NCI-H1930 (cell line): Measurements from ENCODE around the gene PRPF31.

Source experiments
- DNase-seq, 2 experiments: peaks; one replicate each; lab custom pipeline; 2025; lab: John Stamatoyannopoulos, UW

The PRPF31 gene

DNA sequence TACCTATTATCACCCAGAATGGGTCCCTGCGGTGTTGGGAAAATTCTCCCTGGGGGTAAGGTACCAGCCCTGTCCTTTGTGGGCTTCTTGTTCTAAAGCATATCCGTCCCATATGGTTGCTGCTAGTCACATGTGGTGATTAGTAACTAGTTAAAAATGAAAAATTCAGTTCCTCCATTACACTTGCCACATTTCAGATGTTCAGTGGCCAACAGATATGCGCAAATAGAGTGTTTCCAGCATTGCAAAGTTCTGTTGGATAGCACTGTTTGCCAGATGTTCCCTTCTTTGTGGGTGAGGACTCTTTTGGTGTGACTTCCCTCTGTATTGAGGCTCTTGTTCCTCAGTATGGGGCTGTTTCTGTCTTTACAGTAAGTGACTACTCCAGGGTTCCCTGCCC, 25.8 kb downstream of the PRPF31 start:
- DNase-seq, result no peak

DNA sequence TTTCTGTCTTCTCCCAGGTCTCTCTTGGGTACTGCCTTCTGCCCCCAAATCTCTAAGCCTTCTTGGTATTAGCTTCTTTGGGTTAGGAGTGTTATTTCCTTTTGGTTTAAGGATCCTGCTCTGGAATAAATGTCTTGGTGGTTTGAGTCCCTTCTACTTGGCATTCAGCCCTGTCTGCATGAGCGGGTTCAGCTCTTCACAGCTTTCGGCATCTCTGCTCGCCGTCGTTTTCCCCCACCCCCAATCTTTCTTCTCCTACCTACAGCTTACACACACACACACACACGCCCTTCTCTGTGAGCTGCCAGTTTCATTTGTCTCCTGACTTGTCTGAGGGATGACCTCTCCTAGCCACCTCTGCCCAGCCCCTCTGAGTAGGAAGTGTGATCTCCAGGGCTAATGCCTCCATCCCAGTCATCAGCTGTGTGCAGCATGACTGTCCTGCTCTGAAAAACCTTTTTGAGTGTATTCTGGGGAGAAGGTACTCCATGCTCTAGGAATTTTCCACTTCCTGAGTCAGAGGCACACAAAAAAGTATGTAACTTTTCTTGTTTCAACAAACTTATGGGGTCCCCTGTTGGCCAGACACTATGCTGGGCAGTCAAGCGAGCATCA, 26.7 kb downstream of the PRPF31 start:
- no peak for DNase-seq

DNA sequence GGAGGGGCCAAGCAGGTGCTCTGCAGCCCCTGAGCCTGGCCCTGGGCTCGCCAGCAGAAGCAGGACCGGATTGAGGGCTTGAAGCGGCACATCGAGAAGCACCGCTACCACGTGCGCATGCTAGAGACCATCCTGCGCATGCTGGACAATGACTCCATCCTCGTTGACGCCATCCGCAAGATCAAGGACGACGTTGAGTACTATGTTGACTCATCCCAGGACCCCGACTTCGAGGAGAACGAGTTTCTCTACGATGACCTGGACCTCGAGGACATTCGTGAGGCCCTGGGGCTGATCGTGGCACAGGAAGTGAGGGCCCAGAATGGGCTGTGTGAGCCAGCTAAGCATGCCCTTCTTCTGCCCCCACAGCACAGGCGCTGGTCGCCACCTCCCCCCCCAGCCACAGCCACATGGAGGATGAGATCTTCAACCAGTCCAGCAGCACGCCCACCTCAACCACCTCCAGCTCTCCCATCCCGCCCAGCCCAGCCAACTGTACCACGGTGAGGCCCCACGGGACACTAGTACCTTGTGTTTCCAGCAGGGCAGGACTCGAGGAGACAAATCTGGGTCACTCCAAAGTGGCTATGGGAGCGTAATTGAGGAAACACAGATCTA, 30.1 kb downstream of the PRPF31 start:
- no peak for DNase-seq

DNA sequence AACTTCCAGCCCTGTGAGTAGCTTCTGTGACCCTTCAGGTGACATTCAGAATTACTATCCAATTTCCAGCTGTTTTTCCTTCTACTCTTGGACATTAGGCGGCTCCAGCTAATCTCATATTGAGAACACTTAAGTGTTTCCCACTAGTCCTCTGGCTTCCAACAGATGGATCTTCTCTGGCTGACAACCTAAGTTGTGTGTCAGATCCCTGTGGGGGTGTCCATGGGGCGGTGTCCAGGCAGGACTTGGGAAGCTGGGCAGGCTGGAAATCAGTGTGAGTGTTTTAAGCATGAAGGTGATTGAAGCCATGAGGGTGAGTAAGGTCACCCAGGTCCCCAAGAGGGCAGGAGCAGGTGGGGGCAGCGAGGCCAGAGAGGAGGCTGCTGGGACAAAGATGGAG, 32.1 kb downstream of the PRPF31 start:
- DNase-seq, result no peak

DNA sequence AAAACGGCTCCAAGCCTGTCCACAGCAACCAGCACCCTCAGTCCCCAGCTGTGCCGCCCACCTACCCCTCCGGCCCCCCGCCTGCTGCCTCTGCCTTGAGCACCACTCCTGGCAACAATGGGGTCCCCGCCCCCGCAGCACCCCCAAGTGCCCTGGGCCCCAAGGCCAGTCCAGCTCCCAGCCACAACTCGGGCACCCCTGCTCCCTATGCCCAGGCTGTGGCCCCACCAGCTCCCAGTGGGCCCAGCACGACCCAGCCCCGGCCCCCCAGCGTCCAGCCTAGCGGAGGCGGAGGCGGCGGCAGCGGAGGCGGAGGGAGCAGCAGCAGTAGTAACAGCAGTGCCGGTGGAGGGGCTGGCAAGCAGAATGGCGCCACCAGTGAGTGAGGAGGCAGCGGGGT, 32.6 kb downstream of the PRPF31 start:
- DNase-seq, result no peak

DNA sequence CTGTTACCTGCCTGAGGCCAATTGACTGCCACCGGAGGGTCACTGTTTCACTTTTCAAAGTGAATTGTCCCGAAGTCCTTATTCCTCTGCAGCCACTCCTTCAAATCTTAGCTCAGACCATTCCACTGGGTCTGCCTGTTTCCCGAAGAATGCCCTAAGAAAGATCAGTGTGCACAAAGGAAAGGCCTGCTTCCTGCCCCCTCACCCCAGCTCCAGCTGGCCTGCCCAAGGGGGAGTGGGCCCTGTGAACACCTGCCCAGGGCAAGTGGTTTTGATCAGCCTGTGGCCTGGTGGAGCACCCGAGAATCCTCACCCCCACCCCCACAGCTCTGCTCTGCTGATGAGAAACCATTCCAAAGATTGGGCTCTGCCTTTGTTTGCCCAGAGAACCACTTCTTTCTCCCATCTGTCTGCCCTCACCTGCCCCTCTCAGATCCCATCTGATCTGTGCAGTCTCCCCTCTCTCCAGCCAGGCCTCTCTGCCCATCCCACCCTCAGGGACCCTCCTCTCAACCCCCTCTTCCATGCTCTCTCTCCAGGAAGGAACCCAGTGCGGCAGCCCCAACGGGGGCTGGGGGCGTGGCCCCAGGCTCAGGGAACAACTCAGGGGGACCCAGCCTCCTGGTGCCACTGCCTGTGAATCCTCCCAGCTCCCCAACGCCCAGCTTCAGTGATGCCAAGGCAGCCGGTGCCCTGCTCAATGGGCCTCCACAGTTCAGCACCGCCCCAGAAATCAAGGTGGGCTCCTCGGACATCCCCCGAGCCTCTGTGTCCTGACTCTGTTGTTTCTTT, 33.7 kb downstream of the PRPF31 start:
- no peak for DNase-seq

DNA sequence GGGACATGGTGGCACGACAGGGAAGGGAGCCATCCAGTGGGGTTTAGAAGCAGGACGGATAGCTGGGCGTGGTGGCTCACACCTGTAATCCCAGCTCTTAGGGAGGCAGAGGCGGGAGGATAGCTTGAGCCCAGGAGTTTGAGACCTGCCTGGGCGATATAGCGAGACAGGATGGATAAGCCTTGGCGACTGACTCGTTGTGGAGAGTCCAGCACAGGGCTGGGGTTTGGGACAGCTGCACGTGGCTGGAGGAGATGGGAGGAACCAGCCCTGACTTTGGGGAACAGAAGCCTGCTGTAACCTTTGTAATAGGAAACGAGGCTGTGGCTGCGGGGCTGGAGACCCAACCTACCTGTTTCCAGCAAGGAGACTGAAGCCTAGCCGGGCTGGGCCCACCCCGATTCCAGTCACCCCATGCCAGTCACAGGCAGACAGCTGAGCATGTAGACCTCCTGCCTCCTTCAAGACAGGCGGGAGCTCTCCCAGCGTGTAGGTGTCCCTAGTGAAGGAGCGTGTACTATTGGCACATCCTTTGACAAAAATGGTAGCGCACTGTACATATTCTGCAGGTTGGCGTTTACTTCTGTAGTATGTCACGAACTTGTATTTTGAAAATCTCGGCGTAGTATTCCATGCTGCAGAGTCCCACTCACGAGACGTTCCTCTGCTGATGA, 35.9 kb downstream of the PRPF31 start:
- DNase-seq, result no peak

DNA sequence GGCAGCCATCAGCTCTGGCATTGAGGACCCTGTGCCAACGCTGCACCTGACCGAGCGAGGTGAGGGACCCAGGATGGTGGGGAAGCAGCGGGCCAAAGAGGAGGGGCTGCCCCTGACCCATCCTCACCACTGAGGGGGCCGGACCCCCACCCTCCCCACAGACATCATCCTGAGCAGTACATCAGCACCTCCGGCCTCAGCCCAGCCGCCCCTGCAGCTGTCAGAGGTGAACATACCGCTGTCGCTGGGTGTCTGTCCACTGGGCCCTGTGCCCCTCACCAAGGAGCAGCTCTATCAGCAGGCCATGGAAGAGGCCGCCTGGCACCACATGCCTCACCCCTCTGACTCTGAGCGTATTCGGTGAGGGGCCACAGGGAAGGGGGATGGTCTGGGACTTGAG, 36.7 kb downstream of the PRPF31 start:
- DNase-seq, result no peak

DNA sequence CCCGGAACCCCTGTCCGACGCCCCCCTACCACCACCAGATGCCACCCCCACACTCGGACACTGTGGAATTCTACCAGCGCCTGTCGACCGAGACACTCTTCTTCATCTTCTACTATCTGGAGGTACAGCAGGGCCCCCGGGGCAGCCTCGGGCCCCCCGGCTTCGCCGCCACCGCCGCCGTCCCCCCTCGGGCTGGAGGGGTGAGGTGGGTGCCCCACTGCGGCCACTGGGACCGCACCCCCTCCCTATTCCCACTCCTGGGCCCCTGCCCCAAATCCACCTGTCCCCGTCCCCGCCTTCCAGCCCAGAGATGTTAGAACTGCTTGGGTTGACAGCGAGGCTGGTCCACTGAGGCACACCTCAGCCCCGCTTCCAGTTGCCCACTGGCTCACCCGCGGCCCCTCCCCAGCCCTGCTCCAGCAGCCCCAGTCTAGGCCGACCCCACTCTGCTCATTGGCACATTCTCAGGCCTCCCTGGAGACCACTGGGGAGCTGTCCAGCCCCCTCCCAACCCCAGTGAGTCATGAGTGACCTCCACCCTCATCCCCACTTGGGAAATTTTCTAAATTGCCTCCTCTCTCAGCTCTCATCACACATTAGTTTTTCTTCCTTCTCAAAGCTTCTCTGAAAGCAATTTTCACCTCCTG, 37.4 kb downstream of the PRPF31 start:
- no peak for DNase-seq

DNA sequence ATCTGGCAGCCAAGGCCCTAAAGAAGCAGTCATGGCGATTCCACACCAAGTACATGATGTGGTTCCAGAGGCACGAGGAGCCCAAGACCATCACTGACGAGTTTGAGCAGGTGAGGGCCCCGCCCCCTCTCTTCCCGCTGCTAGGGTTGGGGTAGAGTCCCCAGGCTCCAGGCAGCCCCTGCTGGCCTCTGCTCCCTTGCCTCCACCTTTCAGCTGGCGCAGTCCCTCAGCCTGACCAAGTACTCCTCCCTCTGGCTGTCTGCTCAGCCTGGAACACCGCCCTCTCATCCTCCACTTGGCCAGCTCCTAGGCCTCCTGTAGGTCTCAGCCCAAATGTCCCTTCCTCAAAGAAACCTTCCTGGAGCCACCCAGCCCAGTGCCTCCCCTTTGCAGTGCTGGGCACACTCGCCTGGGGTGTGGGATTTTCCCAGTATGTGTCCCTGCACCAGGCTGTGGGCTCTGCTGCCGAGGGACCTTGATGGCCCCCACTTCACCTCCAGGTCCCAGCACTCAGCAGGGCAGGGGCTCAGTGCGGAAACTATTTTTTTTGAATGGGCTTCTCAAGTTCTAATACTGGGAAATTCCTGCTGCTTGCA, 38.3 kb downstream of the PRPF31 start:
- DNase-seq, result no peak

DNA sequence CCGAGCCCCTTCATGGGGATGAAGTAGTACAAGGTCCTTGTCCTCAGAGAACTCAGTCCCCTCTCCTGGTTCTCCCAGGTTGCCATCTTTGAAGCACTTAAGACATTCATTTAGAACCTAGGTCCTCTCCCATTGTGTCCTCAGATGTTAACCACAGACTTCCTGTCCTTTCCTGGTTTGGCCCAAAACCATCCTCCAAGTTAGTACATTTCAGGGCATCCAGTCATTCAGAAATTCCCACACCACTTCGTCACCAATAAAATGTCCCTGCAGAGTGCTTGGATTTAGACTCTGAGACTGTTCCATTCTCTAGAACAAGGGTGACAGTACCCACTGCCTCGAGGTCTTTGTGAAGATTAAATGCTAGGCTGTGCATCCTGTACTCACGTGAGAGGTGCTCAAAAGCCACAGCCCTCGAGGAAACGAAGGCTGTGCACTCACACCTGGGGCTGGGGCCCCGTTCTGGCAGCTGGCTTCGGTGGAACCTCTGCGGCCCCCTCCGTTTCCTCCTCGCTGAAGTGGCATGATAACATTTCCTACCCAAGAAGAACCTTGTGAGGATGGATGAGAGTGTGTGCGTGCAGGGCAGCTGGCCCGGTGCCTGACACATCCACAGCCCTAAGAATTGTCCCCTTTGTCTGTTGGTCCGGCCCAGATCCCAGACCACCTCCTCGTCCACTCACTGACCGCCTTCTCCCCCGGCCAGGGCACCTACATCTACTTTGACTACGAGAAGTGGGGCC, 39.2 kb downstream of the PRPF31 start:
- no peak for DNase-seq

DNA sequence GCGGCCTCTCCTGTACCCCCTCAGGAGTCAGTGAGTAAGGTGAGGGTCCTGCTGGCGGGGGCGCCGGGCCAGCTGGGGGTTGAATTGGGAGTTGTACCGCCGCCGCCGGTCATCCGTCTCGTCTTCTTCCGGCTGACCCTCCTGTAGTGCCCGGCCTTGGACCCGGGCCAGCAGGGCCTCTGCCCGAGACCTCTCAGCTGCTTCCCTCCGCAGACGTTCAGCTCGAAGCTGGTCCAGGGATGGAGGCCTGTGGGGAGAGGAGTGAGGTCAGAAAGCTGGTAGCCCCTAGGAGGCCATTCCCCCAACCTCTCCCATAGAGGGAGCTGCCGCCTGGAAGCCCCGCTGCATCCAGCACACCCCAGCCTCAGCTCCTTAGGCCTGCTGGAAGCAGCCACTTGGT, 40.1 kb downstream of the PRPF31 start:
- DNase-seq, result no peak

DNA sequence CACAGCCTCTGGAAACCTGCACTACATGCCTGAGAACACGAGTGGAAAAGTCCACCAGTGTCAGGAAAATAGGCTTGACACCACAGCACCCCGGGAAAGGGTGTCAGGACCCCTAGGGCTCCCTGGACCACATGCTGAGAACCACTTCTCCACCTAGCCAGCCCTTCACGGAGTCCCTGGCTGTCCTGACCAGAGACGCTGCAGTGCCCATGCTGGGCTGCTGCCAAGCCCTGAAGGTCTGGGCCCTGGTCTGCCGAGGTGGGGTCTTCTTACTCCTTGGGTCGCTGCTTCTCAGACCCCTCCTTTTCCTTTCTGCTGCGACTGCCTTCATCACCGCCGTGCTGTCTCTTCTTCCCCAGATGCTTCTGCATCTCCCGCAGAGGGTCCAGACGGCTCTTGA, 40.9 kb downstream of the PRPF31 start:
- no peak for DNase-seq

DNA sequence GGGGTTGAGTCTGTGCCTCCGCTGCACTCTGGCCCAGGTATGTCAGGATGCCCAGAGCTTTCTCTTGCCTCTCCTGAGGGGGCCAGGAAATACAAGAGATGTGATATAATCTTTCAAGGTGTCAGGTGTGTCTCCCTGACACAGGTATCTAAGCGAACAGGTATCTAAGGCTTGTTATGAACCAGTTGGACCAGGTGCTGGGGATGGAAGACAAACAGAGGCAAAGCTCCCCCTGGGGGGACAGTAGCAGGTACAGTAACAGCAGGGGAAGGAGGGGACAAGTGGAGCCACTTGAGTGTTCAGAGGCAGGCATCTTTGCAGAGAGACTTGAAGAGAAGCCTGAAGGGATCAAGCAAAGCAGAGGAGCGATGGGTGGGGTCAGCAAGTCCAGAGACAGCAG, 41.4 kb downstream of the PRPF31 start:
- no peak for DNase-seq

DNA sequence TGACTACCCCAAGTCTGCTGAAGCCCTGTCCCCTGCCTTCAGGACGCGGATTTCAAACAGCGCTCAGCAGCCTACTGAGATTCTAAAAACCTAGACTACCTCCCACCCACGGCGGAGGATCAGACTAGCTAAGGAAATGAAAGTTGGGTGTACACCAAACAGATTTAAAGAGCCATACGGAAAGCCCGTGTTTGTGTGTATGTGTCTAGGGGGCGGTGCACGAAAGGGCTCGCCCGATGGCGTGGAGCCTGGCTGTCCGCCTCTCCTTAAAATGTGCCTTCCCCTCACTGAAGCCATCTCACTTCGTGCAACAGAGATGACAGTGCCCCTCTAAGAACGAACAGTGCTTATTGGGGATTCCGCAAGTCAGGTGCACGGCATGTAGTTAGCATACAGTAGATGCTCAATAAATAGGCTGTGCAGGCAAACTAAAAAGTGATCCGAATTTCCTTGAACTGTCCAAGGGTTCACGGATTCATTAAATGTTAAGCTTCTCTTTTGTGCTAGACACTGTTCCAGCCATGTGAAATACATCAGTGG, 43.3 kb downstream of the PRPF31 start:
- DNase-seq, result no peak

DNA sequence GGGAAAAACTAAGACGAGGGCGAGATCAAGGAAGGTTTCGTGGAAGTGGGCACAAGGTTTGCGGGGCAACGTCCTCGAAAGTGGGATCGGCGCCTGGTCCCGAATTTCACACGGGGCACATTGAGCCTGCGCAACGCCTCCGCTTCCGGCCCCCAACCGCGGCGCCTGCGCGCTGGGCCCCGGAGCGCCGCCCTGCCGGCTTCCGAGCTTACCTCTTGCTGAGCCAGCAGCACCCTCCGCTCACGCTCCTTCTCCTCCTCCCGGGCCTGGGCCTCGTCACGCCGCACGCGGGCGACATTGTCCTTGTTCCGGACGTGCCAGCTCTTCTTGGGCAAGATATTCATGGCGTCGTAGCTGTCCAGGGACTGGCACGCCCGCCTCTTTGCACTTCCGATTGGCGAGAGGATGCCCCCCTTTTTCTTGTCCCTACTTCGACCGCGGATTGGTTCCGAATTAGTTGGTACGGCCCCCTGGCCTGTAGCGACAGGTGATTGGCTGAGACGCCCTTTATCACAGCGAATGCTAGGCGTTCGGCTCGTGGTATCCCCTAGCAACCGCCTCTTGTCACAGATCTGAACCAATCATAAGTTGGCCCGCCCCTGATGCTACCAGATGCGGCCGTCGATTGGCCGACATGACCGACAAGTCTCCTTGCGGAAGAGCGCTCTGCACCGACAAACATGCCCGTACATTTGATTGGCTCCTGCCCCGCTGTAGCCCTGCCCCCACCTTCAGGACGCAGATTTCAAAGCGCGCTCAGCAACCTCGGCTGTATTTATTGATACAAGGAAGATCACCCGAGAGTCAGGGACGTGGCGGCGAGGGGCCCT, 44.0 kb downstream of the PRPF31 start, which contains the start of gene LENG1:
Gene LENG1 (minus strand): TSS at position 370 of the 830 bp plus-strand sequence. CDS start 26 bp downstream, at position 344.
- peak; percentile 100 for DNase-seq

DNA sequence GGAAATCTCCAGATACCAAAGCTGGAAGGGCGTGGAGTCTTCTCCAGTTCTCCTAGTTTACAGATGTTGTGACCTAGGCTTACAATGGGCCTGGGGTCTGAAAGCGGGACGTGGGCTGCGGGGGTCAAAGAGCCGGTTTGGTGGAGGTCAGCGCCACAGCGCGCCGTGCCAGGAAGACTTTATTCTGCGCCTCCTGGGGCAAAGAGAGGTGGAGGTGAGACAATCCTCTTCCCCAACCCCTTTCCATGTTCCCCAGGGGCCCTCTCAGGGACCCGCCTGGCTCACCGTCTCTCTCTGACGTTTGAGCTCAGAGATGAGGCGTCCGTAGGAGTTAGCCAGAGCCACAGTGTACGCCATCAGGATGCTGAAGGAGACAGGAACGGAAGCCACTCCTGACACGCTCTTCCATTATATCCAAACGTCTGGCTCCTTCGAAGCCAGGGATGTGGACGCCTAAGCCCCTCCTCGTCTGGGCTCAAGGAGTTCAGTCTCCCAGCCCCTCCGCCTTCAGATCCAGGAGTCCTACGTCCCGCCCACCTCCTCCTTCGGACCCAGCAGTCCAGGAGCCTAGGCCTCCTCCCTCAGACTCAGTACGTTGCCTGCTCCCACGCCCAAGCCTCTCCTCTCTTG, 44.7 kb downstream of the PRPF31 start:
- DNase-seq, result peak in 1 of 2 experiments; percentile 65

DNA sequence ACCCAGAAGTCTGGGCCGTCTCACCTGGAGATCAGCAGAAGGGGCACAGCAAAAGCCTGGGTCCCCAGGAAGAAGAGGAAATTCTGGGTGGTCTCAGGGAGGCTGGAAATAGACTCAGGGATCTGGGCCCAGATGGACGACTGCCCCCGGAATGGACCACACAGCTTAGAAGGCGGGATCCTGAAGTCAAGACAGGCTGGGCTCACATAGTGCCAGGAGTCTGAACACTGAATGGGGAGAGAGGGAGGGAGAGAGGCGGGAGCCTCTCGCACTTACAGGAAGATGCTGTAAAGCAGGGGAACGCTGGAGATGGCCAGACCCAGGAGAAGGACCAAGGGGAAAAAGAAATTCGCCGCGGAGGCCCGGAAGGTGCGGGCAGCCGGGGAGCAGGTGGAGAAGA, 45.3 kb downstream of the PRPF31 start:
- no peak for DNase-seq

DNA sequence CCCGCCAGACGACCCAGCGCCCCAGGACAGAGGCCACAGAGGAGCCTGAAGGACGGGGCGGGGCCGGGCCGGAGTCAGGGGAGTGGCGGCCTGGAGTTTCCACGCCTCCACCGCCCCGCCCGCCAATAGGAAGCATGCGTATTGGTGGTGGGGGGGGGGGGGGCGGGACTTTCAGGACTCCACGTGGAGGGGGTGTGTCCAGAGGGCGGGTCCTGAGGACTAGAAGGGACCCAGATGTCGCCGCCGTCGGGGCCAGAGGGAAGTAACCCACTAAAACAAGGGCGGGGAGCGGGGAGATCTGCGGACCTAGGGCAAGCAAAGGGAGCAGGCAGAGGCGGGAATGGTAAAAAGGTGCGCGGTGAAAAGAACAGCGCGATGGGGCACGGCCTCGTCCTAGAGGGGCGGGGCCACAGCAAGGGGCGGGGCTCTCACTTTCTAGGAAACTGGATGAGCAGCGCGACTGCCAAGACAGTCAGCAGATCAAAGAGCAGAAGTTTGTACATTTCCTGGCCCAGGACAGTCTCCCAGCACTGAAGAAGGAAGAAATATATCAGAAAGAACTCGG, 46.8 kb downstream of the PRPF31 start:
- DNase-seq, result peak; percentile 47 to 67
